ENCODE measurements around the gene SERPINA3. TPM values are rescaled to one million over a fixed set of nuclear protein-coding genes. Genes with fewer than 3 reads are reported as not detected.

Gene SERPINA3
- polyA plus RNA-seq, 1 donor (not counting 4 experiments of a cell fraction or from before 2014, with no cell fraction given), result 0.50 TPM

- no peaks in the 10 kb centered on the region for H3K9me3 ChIP-seq (ENCODE audit: control insufficient read depth, low read depth, low read length)
- no peak overlapping the region for H3K4me3 ChIP-seq (ENCODE audit: control insufficient read depth in 2 of 3, extremely low read depth in 1 of 3, insufficient read depth in 2 of 3, low read depth in 1 of 3, low read length in 3 of 3)
- H3K36me3 ChIP-seq (ENCODE audit: control insufficient read depth in 2 of 2, extremely low read depth in 1 of 2, insufficient read depth in 2 of 2, low read length in 2 of 2), result no peaks in the 10 kb centered on the region
- H3K9me1 ChIP-seq (ENCODE audit: control insufficient read depth, extremely low read depth, insufficient read depth, low read length), result no peaks in the 10 kb centered on the region
- dilution Hi-C loops (cut with MboI; ENCODE audit: extremely low pct_ligation_motif_present, low sequenced_read_pairs), result no loop called here
- no peak overlapping the region for H3K9ac ChIP-seq (ENCODE audit: control insufficient read depth, extremely low read depth, insufficient read depth, low read length)
- no peaks in the 10 kb centered on the region for H3K79me2 ChIP-seq (ENCODE audit: control insufficient read depth, insufficient read depth, low read length)
- H3K4me1 ChIP-seq (ENCODE audit: control insufficient read depth, extremely low read depth, insufficient read depth, low read length), result peaks cover 9% of the 10 kb centered on the region
- H3K4me2 ChIP-seq (ENCODE audit: control insufficient read depth, extremely low read depth, insufficient read depth, low read depth, low read length), result no peak overlapping the region
- no peak for TF ChIP-seq EZH2 (IDR thresholded peaks at IDR 0.05; ENCODE audit: low read length)
- TF ChIP-seq, protein P1, sequence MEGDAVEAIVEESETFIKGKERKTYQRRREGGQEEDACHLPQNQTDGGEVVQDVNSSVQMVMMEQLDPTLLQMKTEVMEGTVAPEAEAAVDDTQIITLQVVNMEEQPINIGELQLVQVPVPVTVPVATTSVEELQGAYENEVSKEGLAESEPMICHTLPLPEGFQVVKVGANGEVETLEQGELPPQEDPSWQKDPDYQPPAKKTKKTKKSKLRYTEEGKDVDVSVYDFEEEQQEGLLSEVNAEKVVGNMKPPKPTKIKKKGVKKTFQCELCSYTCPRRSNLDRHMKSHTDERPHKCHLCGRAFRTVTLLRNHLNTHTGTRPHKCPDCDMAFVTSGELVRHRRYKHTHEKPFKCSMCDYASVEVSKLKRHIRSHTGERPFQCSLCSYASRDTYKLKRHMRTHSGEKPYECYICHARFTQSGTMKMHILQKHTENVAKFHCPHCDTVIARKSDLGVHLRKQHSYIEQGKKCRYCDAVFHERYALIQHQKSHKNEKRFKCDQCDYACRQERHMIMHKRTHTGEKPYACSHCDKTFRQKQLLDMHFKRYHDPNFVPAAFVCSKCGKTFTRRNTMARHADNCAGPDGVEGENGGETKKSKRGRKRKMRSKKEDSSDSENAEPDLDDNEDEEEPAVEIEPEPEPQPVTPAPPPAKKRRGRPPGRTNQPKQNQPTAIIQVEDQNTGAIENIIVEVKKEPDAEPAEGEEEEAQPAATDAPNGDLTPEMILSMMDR (optimal IDR thresholded peaks at IDR 0.05 in 1 of 3, IDR thresholded peaks at IDR 0.05 in 1 of 3, conservative IDR thresholded peaks at IDR 0.05 in 1 of 3; ENCODE audit: extremely low read depth in 1 of 3, insufficient read depth in 2 of 3, low read length in 3 of 3), result no peak
- DNase-seq (ENCODE audit: low read depth, low spot score) (no peak), FAIRE-seq (no peak)
- no peaks in the 10 kb centered on the region for H3K27me3 ChIP-seq (ENCODE audit: control insufficient read depth, extremely low read depth, insufficient read depth, low read length)
- no peak overlapping the region for H3K27ac ChIP-seq (ENCODE audit: control insufficient read depth, insufficient read depth, low read length)
- no peak overlapping the region for H2AFZ ChIP-seq (ENCODE audit: control insufficient read depth, low read length)
- no peaks in the 10 kb centered on the region for H4K20me1 ChIP-seq (ENCODE audit: control insufficient read depth, extremely low read depth, insufficient read depth, low read length)
Observed at GRCh38 chr14:94611179-94611578, 1.0 kb upstream of the SERPINA3 start.

DNA sequence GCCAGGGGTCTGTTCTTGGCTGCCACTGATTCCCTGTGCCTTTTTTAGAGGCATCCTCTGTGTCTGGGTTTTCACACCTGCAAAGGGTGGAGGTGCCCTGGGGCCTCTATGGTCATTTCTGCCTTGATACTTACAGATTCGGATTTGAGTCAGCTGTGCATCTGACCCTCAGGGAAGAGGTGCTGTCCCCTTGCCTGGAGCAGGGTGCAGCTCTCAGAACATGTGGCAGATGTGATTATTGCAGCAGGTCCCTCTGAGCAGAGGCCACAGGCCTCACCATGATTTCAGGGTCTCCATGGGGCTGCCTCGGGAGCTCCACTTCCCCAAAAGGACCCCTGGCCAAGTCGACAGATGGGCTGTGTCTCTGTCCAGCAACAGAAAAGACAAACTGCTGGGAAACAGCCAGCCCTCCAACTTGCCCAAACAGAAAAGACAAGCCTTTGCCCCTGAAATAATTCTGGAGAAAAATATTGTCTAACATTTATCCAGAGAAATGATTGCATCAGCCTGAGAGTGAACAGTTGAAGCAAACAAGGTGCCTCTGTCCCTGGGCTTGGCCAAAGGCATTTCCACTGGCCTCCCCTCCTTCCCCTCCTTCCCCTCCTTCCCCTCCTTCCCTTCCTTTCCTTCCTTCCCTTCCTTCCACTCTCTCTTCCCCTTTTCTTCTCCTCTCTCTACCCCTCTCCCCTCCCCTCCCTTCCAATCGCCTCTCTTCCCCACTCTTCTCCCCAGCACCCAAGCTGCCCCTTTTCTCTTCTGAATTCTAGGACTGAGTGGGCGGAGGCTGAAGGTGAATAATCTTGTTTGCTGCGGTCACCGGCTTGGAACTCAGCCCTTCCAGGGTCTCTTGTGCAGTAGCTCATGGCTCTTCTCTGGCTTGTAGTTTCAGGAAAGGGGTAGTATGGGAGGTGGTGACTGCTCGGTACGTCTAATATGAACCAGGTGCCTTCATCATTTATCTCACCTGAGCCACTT is 676 bp downstream of the SERPINA3 start:
- no peak overlapping the region for H3K27ac ChIP-seq (ENCODE audit: control insufficient read depth, insufficient read depth, low read length)
- H3K9ac ChIP-seq (ENCODE audit: control insufficient read depth, extremely low read depth, insufficient read depth, low read length), result no peak overlapping the region
- DNase-seq (ENCODE audit: low read depth, low spot score), result no peak
- no peak for FAIRE-seq
- dilution Hi-C loops (cut with MboI; ENCODE audit: extremely low pct_ligation_motif_present, low sequenced_read_pairs), result no loop called here
- peaks cover 9% of the 10 kb centered on the region for H3K4me1 ChIP-seq (ENCODE audit: control insufficient read depth, extremely low read depth, insufficient read depth, low read length)
- no peaks in the 10 kb centered on the region for H3K9me1 ChIP-seq (ENCODE audit: control insufficient read depth, extremely low read depth, insufficient read depth, low read length)
- no peak overlapping the region for H3K4me3 ChIP-seq (ENCODE audit: control insufficient read depth in 2 of 3, extremely low read depth in 1 of 3, insufficient read depth in 2 of 3, low read depth in 1 of 3, low read length in 3 of 3)
- H3K79me2 ChIP-seq (ENCODE audit: control insufficient read depth, insufficient read depth, low read length), result no peaks in the 10 kb centered on the region
- no peaks in the 10 kb centered on the region for H4K20me1 ChIP-seq (ENCODE audit: control insufficient read depth, extremely low read depth, insufficient read depth, low read length)
- no peaks in the 10 kb centered on the region for H3K27me3 ChIP-seq (ENCODE audit: control insufficient read depth, extremely low read depth, insufficient read depth, low read length)
- no peak overlapping the region for H3K4me2 ChIP-seq (ENCODE audit: control insufficient read depth, extremely low read depth, insufficient read depth, low read depth, low read length)
- H2AFZ ChIP-seq (ENCODE audit: control insufficient read depth, low read length), result no peak overlapping the region
- no peaks in the 10 kb centered on the region for H3K36me3 ChIP-seq (ENCODE audit: control insufficient read depth in 2 of 2, extremely low read depth in 1 of 2, insufficient read depth in 2 of 2, low read length in 2 of 2)
- no peak for TF ChIP-seq EZH2 (IDR thresholded peaks at IDR 0.05; ENCODE audit: low read length)
- TF ChIP-seq, protein P1 (optimal IDR thresholded peaks at IDR 0.05 in 1 of 3, IDR thresholded peaks at IDR 0.05 in 1 of 3, conservative IDR thresholded peaks at IDR 0.05 in 1 of 3; ENCODE audit: extremely low read depth in 1 of 3, insufficient read depth in 2 of 3, low read length in 3 of 3), result no peak
- no peaks in the 10 kb centered on the region for H3K9me3 ChIP-seq (ENCODE audit: control insufficient read depth, low read depth, low read length)
